Transverse colon (tissue), 4 donors: Measurements from ENCODE around the gene ALKBH8. TPM values are rescaled to one million over a fixed set of nuclear protein-coding genes. Genes with fewer than 3 reads are reported as not detected.

ENCODE experiments used
- DNase-seq: peaks from one replicate; pipeline ENCODE4 v3.0.0-alpha.2; 2019
- H3K27ac ChIP-seq, 4 donors: fragments of 200-600 bp; sonication (generic); 2 replicates each; pipeline ENCODE4 v1.5.1; 2016 to 2018; ENCODE audit warnings: inconsistent platforms in 4 of 4
- H3K27me3 ChIP-seq: fragments of 200-600 bp; sonication (generic); 2 replicates; pipeline ENCODE4 v1.5.1; 2017; ENCODE audit warnings: inconsistent platforms
- H3K36me3 ChIP-seq, 4 donors: fragments of 200-600 bp; sonication (generic); 2 replicates each; pipeline ENCODE4 v1.5.1; 2017 to 2019; ENCODE audit warnings: inconsistent platforms in 4 of 4
- H3K4me1 ChIP-seq, 4 donors: fragments of 200-600 bp; sonication (generic); 2 replicates each; pipeline ENCODE4 v1.5.1; 2017 to 2020; ENCODE audit warnings: inconsistent platforms in 4 of 4
- H3K4me3 ChIP-seq, 4 donors: fragments of 200-600 bp; sonication (generic); 1 replicate in 1 of 4; 2 replicates in 3 of 4; pipeline versions ENCODE4 v1.5.1 to v1.6.1; 2017 to 2019; ENCODE audit warnings: inconsistent platforms in 4 of 4
- H3K9me3 ChIP-seq, 2 donors: fragments of 200-600 bp; sonication (generic); 2 replicates each; pipeline ENCODE4 v1.5.1; 2017 to 2019; ENCODE audit warnings: inconsistent platforms in 2 of 2
- EP300 ChIP-seq: sonication (generic); formaldehyde crosslinking; IDR thresholded peaks from one replicate; pipeline ENCODE4 v1.6.1; 2017; ENCODE audit warnings: antibody characterized with exemption, low read depth
- POLR2A ChIP-seq: fragments of 450-650 bp; IDR thresholded peaks from one replicate; pipeline ENCODE4 v1.6.1; 2016; ENCODE audit warnings: antibody characterized with exemption, mild to moderate bottlenecking, moderate library complexity
- POLR2AphosphoS5 ChIP-seq, 3 donors: sonication (generic); formaldehyde crosslinking; IDR thresholded peaks; one replicate each; pipeline ENCODE4 v1.6.1; 2016; ENCODE audit warnings: antibody characterized with exemption in 3 of 3
- WGBS, 2 donors: methylation state at CpG; one replicate each; pipeline ENCODE4 v1.1.5; 2018; ENCODE audit warnings: low coverage in 1 of 2; 5-methylcytosine and 5-hydroxymethylcytosine counted together
- in situ Hi-C, 4 donors: fragments of 200-750 bp; cut with MboI; loops; one replicate each; pipeline versions ENCODE4 v1.15.0 to v1.15.1; 2017; ENCODE audit warnings: low sequenced_read_pairs in 3 of 4, low pct_ligation_motif_present in 1 of 4, low pct_unique_long_range_greater_than_20kb in 1 of 4
- intact Hi-C: fragments of 100-400 bp; cut with DNase I; formaldehyde crosslinking; loops from one replicate; pipeline ENCODE4 v1.15.1; 2023; ENCODE audit warnings: low total_unique reads
- total RNA-seq, 4 donors: library from RNA; depleted of rRNA; stranded (reverse); fragments of >200 nt; gene quantifications; one replicate each; pipeline ENCODE4 v1.1.0, GENCODE V29; 2016
- TF ChIP-seq, protein P1 (sequence below), 5 experiments: fragments of 200-600 bp in 3 of 5; fragments of 450-650 bp in 2 of 5; sonication (generic) in 3 of 5; IDR thresholded peaks; 1 replicate in 2 of 5; 2 replicates in 3 of 5; pipeline ENCODE4 v1.5.1; 2016 to 2017; ENCODE audit warnings: antibody characterized with exemption in 5 of 5, inconsistent platforms in 3 of 5, mild to moderate bottlenecking in 2 of 5, moderate library complexity in 1 of 5

Gene ALKBH8
- total RNA-seq, 4 donors from 2014 or later, result 0.60 to 5.6 (median 3.9) TPM

DNA sequence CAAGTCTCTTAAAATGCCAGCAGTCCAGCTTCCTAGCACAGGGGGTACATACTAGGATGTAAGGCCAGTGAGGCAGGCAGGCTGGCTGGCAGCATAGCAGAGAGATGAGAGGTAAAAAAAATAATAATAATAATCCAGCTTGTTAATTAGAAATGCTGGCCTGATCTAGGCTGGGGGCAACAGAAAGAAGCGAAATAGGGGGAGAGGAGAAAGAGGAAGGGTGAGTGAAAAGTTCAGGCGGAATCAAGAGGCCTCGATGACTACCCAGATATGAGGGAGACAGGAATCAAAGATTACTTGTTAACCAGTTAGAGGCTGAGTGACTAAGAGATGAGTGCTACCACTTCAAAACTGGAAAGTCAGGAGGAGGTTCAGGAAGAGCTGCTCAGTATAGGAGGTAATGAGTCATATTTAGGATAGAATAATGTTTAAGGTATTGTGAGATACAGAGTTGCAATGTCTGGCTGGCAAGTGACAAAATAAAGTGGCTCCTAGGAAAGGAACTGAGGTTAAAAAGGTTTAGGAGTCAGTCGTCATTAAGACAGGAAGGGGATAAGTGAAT, 2.8 kb downstream of the ALKBH8 start:
- Histone ChIP-seq H3K4me1 (peaks cover 10 to 18% (median 14%) of the 10 kb centered on the region in 4 donors), H3K4me3 (no peak overlapping the region), H3K36me3 (peaks cover 0 to 19% (median 0%) of the 10 kb centered on the region in 4 donors), H3K27ac (no peak overlapping the region), H3K9me3 (no peaks in the 10 kb centered on the region), H3K27me3 (no peaks in the 10 kb centered on the region)
- WGBS, 2 donors, result 54 to 70% methylated on average over 4 of the region's 4 CpGs
- DNase-seq, result no peak
- in situ Hi-C loops (no loop called here), intact Hi-C loops (no loop called here)
- no peak for TF ChIP-seq EP300
- TF ChIP-seq, protein P1, sequence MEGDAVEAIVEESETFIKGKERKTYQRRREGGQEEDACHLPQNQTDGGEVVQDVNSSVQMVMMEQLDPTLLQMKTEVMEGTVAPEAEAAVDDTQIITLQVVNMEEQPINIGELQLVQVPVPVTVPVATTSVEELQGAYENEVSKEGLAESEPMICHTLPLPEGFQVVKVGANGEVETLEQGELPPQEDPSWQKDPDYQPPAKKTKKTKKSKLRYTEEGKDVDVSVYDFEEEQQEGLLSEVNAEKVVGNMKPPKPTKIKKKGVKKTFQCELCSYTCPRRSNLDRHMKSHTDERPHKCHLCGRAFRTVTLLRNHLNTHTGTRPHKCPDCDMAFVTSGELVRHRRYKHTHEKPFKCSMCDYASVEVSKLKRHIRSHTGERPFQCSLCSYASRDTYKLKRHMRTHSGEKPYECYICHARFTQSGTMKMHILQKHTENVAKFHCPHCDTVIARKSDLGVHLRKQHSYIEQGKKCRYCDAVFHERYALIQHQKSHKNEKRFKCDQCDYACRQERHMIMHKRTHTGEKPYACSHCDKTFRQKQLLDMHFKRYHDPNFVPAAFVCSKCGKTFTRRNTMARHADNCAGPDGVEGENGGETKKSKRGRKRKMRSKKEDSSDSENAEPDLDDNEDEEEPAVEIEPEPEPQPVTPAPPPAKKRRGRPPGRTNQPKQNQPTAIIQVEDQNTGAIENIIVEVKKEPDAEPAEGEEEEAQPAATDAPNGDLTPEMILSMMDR (IDR thresholded peaks at IDR 0.05), result no peak
- no peak for TF ChIP-seq POLR2AphosphoS5 (IDR thresholded peaks at IDR 0.05)
- no peak for TF ChIP-seq POLR2A

DNA sequence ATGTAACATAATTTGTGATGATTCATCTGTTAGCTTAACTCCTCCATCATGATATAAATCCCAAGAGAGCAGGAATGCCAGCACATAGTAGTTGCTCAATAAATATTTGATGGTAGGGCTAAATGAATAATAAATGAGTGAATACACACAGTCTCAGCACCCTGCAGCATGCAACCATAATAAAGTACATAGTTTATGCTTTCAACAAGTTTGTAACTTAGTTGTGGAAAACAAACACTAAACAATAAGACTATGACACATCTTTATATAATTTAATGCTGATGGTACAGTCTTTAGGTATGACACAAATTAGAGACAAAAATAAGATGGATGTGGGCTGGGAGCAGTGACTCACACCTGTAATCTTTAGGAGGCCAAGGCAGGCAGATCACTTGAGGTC, 3.8 kb downstream of the ALKBH8 start:
- no peaks in the 10 kb centered on the region for H3K27me3 ChIP-seq
- in situ Hi-C loops, result no loop called here

DNA sequence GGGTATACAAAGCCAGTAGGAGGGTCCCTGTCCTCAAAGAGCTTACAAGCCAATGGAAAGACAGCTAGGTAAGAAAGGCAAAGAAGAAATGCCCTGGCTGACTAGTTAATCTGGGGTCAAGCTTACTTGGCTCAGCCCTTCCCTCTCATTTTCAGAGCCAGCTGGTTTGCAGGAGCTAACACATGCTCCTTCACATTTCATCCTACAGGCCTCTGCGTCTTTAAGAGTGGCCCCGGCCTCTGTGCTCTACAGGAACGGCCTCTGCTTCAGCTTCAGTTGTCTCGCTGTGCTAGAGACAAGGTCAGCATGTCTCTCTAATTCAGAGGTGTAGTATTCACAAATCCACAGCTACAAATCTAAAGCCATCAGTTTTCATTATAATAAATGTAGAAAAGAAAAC, 15.2 kb downstream of the ALKBH8 start:
- Histone ChIP-seq H3K4me3 (no peak overlapping the region), H3K36me3 (peaks cover 0 to 25% (median 8%) of the 10 kb centered on the region in 4 donors), H3K27me3 (no peaks in the 10 kb centered on the region), H3K27ac (no peak overlapping the region), H3K4me1 (no peaks in the 10 kb centered on the region), H3K9me3 (no peaks in the 10 kb centered on the region)
- TF ChIP-seq EP300 (no peak), POLR2A (no peak), POLR2AphosphoS5 (IDR thresholded peaks at IDR 0.05) (no peak)
- TF ChIP-seq, protein P1 (IDR thresholded peaks at IDR 0.05), result no peak
- in situ Hi-C loops, result loop anchor here in 1 of 4 donors (10.0 kb wide), 1 partner anchor 144 kb away; no protein-coding TSS in a partner anchor
- WGBS, 2 donors, result 94 to 100% methylated on average over 4 of the region's 4 CpGs
- no peak for DNase-seq
- intact Hi-C loops, result loop anchor here (10.0 kb wide), 1 partner anchor 224 kb away; no protein-coding TSS in a partner anchor

More for the DNA sequence above, 3.8 kb downstream of the ALKBH8 start:
- intact Hi-C loops, result no loop called here
- Histone ChIP-seq H3K9me3 (no peaks in the 10 kb centered on the region), H3K4me3 (no peak overlapping the region), H3K4me1 (peaks cover 10 to 18% (median 14%) of the 10 kb centered on the region in 4 donors), H3K36me3 (peaks cover 0 to 19% (median 0%) of the 10 kb centered on the region in 4 donors), H3K27ac (no peak overlapping the region)
- no peak for DNase-seq
- no peak for TF ChIP-seq POLR2AphosphoS5 (IDR thresholded peaks at IDR 0.05)
- TF ChIP-seq EP300, result no peak
- TF ChIP-seq POLR2A, result no peak
- TF ChIP-seq, protein P1 (IDR thresholded peaks at IDR 0.05), result no peak

DNA sequence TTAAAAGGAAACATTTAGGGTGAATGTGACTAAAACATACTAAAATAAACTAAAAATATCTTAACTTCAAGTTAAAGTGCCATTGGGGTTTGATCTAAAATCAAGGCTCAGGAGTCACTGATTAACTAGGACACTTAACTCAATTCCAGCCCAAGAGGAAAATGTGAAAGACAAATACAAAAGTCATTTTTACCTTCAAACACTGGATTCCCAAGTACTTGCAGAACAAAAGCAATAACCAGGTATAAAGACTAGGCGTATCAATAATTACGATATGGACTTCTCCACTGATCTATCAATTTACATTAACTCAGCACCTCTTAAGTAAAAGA, 15.6 kb downstream of the ALKBH8 start:
- no peak overlapping the region for H3K27ac ChIP-seq
- H3K36me3 ChIP-seq, result peaks cover 0 to 25% (median 6%) of the 10 kb centered on the region in 4 donors
- no peaks in the 10 kb centered on the region for H3K4me1 ChIP-seq
- WGBS, 2 donors, result 92 to 96% methylated on average over 2 of the region's 2 CpGs
- no peaks in the 10 kb centered on the region for H3K9me3 ChIP-seq
- TF ChIP-seq POLR2A, result no peak
- TF ChIP-seq, protein P1 (IDR thresholded peaks at IDR 0.05), result no peak
- no peak for TF ChIP-seq POLR2AphosphoS5 (IDR thresholded peaks at IDR 0.05)
- no peak for TF ChIP-seq EP300
- H3K27me3 ChIP-seq, result no peaks in the 10 kb centered on the region
- in situ Hi-C loops (loop anchor here in 1 of 4 donors (10.0 kb wide), 1 partner anchor 145 kb away; no protein-coding TSS in a partner anchor), intact Hi-C loops (loop anchor here (10.0 kb wide), 1 partner anchor 225 kb away; no protein-coding TSS in a partner anchor)
- no peak overlapping the region for H3K4me3 ChIP-seq
- DNase-seq, result no peak
